Dendritic cell treated with granulocyte-macrophage colony-stimulating factor and Interleukin-4, amounts not matched to agents 40 ng/mL and 50 ng/mL, for 4 days (primary cell): ENCODE measurements around the gene TTLL9.
"Not testable (repeated sequence)": the region's sequence is repeated elsewhere in the genome, so short reads cannot be mapped to it uniquely, and the experiment has no call there.

Source experiments
- H3K27ac Mint-ChIP-seq: one replicate; pipeline ENCODE4 v1.8.0; 2022; ENCODE audit warnings: mild to moderate bottlenecking, mixed read lengths
- H3K27me3 Mint-ChIP-seq: one replicate; pipeline ENCODE4 v1.8.0; 2022; ENCODE audit warnings: mild to moderate bottlenecking, mixed read lengths
- H3K36me3 Mint-ChIP-seq: one replicate; pipeline ENCODE4 v1.8.0; 2022; ENCODE audit warnings: low read depth, mixed read lengths
- H3K4me1 Mint-ChIP-seq: one replicate; pipeline ENCODE4 v1.8.0; 2022; ENCODE audit warnings: low read depth, mixed read lengths
- H3K4me3 Mint-ChIP-seq: one replicate; pipeline ENCODE4 v1.8.0; 2022; ENCODE audit warnings: mild to moderate bottlenecking, moderate library complexity, mixed read lengths
- H3K9me3 Mint-ChIP-seq: one replicate; pipeline ENCODE4 v1.8.0; 2022; ENCODE audit warnings: mixed read lengths
- intact Hi-C: fragments of 100-400 bp; cut with micrococcal nuclease; formaldehyde crosslinking; loops from one replicate; pipeline ENCODE4 v1.15.0; 2022

Gene TTLL9

DNA sequence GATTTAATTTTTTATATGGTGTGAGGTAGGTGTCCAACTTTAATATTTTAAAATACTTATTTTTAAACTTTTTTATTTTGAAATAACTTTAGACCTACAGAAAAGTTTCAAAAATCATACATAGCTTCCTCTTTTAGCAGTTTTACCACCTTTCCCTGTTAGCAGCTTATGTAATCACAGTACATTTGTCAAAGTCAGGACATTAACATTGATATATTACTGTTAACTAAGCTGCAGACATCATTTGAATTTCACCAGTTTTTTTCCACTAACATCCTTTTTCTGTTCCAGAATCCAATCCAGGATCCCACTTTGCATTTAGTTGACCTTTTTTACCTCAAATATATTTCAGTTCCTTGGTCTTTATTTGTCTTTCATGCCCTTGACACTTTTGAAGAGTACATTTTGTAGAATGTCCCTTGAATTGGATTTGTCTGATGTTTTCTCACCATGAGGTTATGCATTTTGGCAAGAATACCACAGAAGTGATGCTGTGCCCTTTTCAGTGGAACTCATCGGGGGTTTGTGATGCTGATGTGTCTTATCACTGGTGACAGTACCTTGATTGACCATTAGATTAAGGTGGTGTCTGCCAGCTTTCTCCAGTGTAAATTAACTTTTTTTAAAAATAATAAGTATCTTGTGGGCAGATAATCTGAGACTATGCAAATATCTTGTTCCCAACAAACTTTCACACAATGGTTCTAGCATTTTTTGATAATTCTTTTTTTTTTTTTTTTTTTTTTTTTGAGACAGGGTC is 33.4 kb downstream of the TTLL9 start:
- Mint-ChIP-seq H3K27ac (no peak overlapping the region), H3K9me3 (no peaks in the 10 kb centered on the region), H3K27me3 (peaks cover 4% of the 10 kb centered on the region), H3K4me3 (no peak overlapping the region), H3K36me3 (no peaks in the 10 kb centered on the region), H3K4me1 (no peaks in the 10 kb centered on the region)
- intact Hi-C loops = no loop called here

DNA sequence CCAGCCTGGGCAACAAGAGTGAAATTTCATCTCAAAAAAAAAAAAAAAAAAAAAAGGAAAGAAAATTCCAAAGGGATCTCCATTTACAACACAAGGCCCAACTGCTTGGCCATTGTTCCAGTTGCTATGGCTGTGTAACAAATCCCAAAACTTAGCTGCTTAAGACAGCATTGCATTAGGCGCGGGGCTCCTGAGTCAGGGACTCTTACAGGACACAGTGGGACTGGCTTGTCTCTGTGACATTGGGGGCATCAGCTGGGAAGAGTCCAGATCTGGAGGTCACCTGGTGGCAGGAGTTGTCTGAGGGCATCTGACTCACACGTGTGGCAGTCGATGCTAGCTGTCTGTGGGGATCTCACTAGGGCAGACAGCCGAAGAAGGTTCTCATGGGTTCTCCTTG is 35.6 kb downstream of the TTLL9 start:
- H3K36me3 Mint-ChIP-seq = no peaks in the 10 kb centered on the region
- no peak overlapping the region for H3K4me3 Mint-ChIP-seq
- no peak overlapping the region for H3K27ac Mint-ChIP-seq
- H3K4me1 Mint-ChIP-seq = no peaks in the 10 kb centered on the region
- intact Hi-C loops = no loop called here
- no peaks in the 10 kb centered on the region for H3K27me3 Mint-ChIP-seq
- no peaks in the 10 kb centered on the region for H3K9me3 Mint-ChIP-seq

DNA sequence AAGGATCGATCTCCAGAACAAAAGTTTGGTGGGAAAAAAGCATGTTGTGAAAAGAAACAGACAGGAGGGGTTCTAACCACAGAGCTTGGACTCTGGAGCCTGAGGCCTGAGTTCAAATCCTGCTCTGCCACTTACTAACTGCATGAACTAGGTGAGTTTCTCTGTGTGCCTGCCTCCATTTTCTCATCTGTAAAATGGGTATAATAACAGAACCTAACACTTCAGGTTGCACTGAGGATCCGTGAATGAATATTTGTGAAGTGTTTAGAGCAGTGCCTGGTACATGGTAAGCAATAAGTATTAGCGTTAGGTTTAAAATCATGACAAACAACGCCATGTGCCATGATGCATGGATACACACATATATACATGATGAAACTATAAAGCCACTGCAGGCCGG is 36.6 kb downstream of the TTLL9 start:
- intact Hi-C loops = no loop called here
- Mint-ChIP-seq H3K36me3 (no peaks in the 10 kb centered on the region), H3K4me3 (no peak overlapping the region), H3K9me3 (no peaks in the 10 kb centered on the region), H3K4me1 (no peaks in the 10 kb centered on the region), H3K27ac (no peak overlapping the region), H3K27me3 (no peaks in the 10 kb centered on the region)

DNA sequence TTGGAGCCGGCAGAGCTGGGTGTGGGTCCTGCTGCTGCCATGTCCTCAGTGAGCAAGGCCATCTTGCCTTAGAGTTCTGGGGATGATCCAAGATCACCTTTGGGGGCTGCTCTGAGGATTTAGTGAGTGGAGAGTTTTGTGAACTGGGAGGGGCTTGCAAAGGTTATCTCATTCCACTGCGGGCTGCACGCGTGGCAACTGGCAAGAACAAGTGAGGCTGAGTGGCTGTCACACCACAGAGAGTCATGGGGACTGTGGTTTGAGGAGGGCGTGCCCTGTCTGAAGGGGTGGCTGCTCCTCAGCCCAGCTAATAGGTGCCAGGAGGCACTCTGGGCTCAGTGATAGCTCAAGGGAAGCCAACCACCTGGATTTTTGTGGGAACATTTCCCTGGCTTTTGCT is 37.6 kb downstream of the TTLL9 start:
- Mint-ChIP-seq H3K27me3 (no peaks in the 10 kb centered on the region), H3K4me1 (no peaks in the 10 kb centered on the region), H3K36me3 (no peaks in the 10 kb centered on the region), H3K27ac (no peak overlapping the region), H3K4me3 (no peak overlapping the region), H3K9me3 (no peaks in the 10 kb centered on the region)
- intact Hi-C loops = no loop called here

DNA sequence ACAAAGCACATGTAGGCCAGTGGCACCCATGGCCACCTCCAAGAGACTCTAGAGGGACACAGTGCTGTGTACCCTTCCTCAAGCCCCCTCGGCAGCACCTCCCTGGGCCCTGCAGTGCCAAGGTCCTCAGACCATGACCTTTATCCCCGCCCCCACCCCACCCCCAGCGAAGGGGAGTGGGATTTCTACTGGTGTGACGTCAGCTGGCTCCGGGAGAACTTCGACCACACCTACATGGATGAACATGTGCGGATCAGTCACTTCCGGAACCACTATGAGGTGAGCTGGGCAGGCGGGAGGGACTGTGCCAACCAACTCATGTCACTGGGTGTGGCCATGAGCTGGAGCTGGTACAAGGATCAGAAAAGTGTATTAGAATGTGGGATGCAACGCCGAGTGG is 38.0 kb downstream of the TTLL9 start:
- no peaks in the 10 kb centered on the region for H3K9me3 Mint-ChIP-seq
- no peak overlapping the region for H3K27ac Mint-ChIP-seq
- H3K36me3 Mint-ChIP-seq = no peaks in the 10 kb centered on the region
- intact Hi-C loops = no loop called here
- H3K27me3 Mint-ChIP-seq = no peaks in the 10 kb centered on the region
- H3K4me3 Mint-ChIP-seq = no peak overlapping the region
- H3K4me1 Mint-ChIP-seq = no peaks in the 10 kb centered on the region

DNA sequence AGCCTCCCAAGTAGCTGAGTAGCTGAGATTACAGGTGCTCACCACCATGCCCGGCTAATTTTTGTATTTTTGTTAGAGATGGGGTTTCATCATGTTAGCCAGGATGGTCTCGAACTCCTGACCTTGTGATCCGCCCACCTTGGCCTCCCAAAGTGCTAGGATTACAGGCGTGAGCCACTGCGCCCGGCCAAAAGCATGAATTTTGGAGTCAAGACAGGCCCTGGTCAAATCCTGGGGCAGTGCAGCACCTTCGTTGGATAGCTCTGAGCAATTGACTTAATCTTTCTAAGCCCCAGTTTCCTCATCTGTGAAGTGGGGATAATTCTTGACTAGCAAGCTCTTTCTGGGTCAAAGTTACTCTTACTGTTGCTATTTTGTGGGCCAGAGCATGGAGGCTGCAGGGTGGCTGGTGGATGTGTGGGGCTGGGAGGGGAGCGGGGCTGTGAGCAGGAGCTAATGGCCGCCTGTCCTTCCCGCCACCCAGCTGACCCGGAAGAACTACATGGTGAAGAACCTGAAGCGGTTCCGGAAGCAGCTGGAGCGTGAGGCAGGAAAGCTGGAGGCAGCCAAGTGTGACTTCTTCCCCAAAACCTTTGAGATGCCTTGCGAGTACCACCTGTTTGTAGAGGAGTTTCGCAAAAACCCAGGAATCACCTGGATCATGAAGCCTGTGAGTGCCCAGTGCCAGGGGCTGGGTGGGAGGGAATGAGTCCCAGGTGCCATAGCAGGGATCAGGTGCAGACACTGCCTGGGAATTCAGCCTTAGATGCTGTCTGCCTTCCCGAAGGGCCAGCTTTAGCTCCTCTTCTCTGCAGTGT is 39.0 kb downstream of the TTLL9 start:
- no peaks in the 10 kb centered on the region for H3K9me3 Mint-ChIP-seq
- H3K36me3 Mint-ChIP-seq = no peaks in the 10 kb centered on the region
- H3K4me1 Mint-ChIP-seq = no peaks in the 10 kb centered on the region
- no peaks in the 10 kb centered on the region for H3K27me3 Mint-ChIP-seq
- H3K27ac Mint-ChIP-seq = no peak overlapping the region
- no peak overlapping the region for H3K4me3 Mint-ChIP-seq
- intact Hi-C loops = no loop called here

DNA sequence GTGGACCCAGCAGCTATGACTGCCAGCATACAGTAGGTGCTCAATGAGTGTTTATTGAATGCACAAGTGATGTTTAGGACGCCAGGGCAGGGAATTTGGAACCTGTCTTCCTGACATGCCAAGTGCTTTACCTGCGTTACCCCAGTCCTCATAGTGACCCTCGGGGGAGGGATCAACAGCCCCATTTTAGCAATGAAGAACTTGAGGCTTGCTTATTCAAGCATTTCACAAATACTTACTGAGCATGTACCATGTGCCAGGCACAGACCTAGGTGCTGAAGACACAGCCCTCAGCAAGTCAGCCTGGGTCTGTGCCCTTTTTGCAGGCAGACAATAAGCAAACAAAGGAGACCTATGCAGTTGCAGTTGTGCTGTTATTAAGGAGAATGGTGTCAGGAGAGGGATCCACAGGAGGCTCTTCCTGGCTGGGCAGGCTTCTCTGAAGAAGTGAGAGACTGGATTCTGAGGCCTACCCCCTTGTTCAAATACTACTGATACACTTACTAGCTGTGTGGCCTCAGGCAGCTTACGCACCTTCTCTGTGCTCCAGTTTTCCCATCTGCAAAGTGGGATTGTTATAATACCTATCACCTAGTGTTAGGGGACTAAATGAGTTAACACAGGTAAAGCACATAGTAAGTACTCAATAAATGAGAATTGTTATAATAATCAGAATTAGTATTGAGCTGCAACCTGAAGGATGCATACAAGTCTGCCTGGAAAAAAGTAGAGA is 39.8 kb downstream of the TTLL9 start:
- Mint-ChIP-seq H3K27me3 (no peaks in the 10 kb centered on the region), H3K27ac (no peak overlapping the region), H3K36me3 (no peaks in the 10 kb centered on the region), H3K4me3 (no peak overlapping the region), H3K9me3 (no peaks in the 10 kb centered on the region), H3K4me1 (no peaks in the 10 kb centered on the region)
- intact Hi-C loops = no loop called here

DNA sequence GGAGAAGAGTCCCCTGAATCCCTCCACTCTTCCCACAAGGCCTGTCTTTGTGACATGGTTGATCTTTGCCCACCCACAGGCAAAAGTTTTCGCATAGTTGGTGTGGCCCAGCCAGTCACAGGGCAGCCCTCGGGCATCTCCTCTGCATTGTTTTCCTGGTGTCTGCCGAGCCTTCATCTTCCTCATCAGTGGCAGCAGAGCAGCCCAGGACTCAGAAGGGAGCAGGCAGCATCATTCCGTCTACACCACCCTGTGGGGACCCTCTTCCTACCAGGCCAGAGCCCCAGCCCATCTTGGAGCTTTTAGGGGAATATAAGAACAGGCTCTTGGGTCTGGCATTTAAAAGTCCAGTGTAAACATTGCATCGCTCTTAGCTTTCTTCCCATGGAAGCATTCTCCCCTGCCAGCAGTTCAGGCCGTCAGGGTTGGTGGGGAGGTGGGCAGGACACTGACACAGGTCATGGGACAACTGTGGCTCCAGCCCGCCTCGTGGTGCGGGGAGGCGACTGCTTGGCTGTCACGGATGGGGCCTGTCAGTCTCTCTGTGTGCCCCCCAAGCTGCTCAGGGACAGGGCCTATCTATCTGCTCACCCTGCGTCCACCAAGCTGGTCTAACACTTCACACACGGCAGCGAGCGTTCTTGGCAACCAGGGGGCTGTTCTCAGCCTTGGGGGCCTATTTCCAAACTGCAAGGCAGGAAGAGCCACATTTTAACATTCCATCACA is 43.2 kb downstream of the TTLL9 start:
- Mint-ChIP-seq H3K27ac (no peak overlapping the region), H3K9me3 (peaks cover 6% of the 10 kb centered on the region), H3K36me3 (no peaks in the 10 kb centered on the region), H3K4me1 (peaks cover 11% of the 10 kb centered on the region), H3K27me3 (peaks cover 6% of the 10 kb centered on the region), H3K4me3 (no peak overlapping the region)
- intact Hi-C loops = no loop called here

DNA sequence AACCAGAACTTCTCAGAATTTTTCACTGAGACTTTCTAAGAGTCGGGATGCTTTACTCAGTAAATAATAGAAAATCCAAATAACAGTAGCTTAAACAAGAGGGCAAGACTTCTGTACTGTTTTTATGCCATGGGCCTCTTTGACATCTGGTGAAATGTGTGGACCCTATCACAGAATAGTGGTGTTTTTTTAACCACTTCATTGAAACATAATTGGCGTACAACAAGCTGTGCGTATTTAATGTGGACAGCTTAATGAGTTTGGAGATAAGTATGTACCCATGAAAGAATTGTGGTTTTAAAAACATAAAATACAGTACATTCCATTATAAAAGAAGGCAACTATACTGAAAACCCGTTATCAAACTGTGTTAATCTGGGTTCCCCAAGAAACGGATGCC is 43.7 kb downstream of the TTLL9 start:
- intact Hi-C loops = no loop called here
- H3K27me3 Mint-ChIP-seq = peaks cover 9% of the 10 kb centered on the region
- H3K4me1 Mint-ChIP-seq = peaks cover 17% of the 10 kb centered on the region

DNA sequence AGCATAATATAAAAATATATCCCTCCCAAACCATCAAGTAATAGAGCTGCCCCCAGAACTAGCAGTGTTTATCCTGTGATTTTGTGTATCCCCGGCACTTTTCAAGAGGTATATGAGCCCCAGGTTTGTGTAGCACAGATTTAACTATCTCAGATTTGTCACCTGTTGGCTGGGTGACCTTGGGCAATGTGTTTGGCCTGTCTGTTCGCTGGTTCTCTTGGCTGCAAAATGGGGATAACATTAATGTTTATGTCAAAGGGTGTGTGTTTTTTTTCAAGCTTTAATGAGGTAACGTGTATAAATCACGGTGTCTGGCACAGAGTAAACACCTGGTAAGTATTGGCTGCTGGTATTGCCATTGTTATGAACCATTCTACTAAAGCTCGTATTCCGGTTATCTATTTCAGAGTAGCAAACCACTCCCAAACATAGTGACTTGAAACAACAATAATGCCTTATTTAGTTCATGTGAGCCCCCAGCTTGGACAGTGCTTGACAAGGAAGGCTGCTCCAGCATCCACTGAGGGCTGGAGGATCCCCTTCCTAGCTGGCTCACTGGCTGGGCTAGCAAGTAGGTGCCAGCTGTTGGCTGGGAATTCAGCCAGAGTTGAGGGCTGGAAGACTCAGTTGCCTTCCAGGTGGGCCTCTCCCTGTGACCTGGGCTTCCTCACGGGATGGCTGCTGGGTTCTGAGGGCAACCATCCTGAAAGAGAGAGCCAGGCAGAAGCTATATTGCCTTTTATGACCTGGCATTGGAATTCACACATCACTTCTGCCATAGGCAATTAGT is 45.3 kb downstream of the TTLL9 start:
- Mint-ChIP-seq H3K4me3 (no peak overlapping the region), H3K36me3 (no peaks in the 10 kb centered on the region), H3K27me3 (peaks cover 15% of the 10 kb centered on the region), H3K27ac (no peak overlapping the region), H3K9me3 (peaks cover 6% of the 10 kb centered on the region), H3K4me1 (peaks cover 17% of the 10 kb centered on the region)
- intact Hi-C loops = no loop called here

More for the DNA sequence above, 43.7 kb downstream of the TTLL9 start:
- Mint-ChIP-seq H3K4me3 (no peak overlapping the region), H3K9me3 (peaks cover 6% of the 10 kb centered on the region), H3K27ac (no peak overlapping the region), H3K36me3 (no peaks in the 10 kb centered on the region)

DNA sequence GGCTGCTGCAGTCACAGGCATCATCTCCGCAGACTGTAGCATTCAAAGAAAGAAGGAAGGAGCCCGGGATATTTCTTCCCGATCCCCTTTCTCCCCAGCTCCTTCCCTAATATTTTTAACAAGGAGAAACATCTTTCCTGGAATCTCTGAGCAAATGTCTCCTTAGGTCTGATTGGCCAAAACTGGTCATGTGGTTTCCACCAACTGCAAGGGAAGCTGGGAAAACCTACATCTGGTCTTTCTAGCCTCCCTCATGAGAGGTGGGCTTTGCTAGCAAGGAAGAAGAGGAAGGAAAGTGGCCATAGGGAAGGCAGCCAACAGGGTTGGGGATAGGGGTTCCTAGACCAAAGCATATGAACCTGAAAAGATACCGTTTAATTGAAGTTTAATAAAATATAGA is 46.3 kb downstream of the TTLL9 start:
- Mint-ChIP-seq H3K36me3 (no peaks in the 10 kb centered on the region), H3K4me3 (no peak overlapping the region), H3K9me3 (peaks cover 6% of the 10 kb centered on the region), H3K27ac (no peak overlapping the region), H3K27me3 (peaks cover 16% of the 10 kb centered on the region), H3K4me1 (peaks cover 17% of the 10 kb centered on the region)
- intact Hi-C loops = no loop called here

DNA sequence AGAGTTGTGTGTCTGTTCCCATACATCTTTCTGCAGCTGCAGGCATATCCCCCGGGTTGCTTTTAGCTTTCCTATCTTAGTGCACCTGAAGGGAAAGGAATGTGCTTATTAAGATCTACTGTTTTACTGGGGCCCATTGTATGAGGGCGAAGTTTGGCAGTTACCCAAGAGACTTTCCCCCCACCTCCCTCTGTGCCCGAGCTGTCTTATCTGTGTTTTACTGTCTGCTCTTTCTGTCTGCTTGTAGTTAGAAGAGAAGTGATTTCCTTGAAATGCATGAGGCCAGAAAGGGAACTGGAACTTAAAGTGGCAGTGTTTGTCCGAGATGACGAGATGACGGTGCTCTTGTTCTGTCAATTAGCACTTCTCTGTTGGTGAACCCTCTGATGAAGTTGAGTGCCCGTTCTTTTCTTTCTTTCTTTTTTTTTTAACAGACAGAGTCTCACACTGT is 47.6 kb downstream of the TTLL9 start:
- peak overlapping the region; percentile 79 for H3K27ac Mint-ChIP-seq
- H3K9me3 Mint-ChIP-seq, H3K36me3 Mint-ChIP-seq, intact Hi-C loops: not testable (repeated sequence)
- peaks cover 17% of the 10 kb centered on the region for H3K4me1 Mint-ChIP-seq
- H3K4me3 Mint-ChIP-seq = peak overlapping the region; percentile 45
- H3K27me3 Mint-ChIP-seq = peaks cover 16% of the 10 kb centered on the region

DNA sequence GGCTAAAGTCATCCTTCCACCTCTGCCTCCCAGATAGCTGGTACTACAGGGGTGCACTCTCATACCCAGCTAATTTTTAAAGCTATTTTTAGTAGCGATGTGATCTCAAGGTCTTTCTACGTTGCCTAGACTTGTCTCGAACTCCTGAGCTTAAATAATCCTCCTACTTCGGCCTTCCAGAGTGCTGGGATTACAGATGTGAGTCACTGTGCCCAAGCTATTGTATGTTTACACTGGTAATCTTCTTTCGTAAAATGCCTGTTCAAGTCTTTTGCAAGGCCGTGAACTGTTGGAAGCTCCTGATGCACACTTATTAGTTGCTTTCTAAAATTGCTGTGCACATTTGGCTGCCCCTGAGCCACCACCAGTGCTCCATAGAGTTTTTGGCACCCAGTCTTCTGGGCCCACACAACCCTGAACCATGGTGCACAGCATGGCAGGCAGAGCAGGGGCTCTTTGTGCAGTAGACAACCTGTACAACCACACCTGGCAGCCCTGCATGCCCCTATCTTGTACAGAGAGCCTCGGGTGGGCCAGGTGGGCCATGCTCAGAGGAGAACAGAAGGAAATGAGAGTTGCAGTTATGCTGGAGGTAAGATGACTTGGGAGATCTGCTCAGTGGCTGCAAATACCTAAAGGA is 48.2 kb downstream of the TTLL9 start:
- H3K9me3 Mint-ChIP-seq = peaks cover 6% of the 10 kb centered on the region
- peak overlapping the region; percentile 26 for H3K27ac Mint-ChIP-seq
- H3K4me3 Mint-ChIP-seq = no peak overlapping the region
- H3K27me3 Mint-ChIP-seq = peaks cover 16% of the 10 kb centered on the region
- intact Hi-C loops = no loop called here
- H3K36me3 Mint-ChIP-seq = no peaks in the 10 kb centered on the region
- H3K4me1 Mint-ChIP-seq = peaks cover 19% of the 10 kb centered on the region
